K562 (cell line): ENCODE data around the gene ZC3H18. TPM values are rescaled to one million over a fixed set of nuclear protein-coding genes. Genes with fewer than 3 reads are reported as not detected.

Experiments used
- ATAC-seq: fragments of 200-7000 bp; cut with Tn5 transposase; 3 replicates; pipeline ENCODE4 v1.9.1; 2020; ENCODE audit warnings: moderate library complexity
- BruUV-seq: library from RNA; stranded (reverse); fragments of 400-500 nt; replicated peaks from 2 replicates; lab custom pipeline; 2021; lab: Mats Ljungman, UMichigan
- CTCF ChIA-PET: fragments of 300-600 bp; formaldehyde crosslinking; extraction: SDS; loops from one replicate; lab custom pipeline; 2021; ENCODE audit warnings: low intra/inter-chr PET ratio; lab: Yijun Ruan, JAX
- POLR2A ChIA-PET: fragments of 300-600, 350-650 bp; sonication (Branson Sonifier 250); formaldehyde crosslinking; extraction: SDS; loops from one replicate; lab custom pipeline; 2021; ENCODE audit warnings: antibody characterized with exemption, inconsistent platforms; lab: Yijun Ruan, JAX
- DNase-seq, 4 experiments: peaks; one replicate each; pipeline versions ENCODE4 v3.0.0 to v3.0.0-alpha.2; 2011 to 2018; ENCODE audit warnings: low spot score in 3 of 4, mixed read lengths in 3 of 4; ENCODE audit errors: extremely low read depth in 1 of 4
- FAIRE-seq: peaks from 2 replicates; lab custom pipeline; 2011; peaks lifted over from hg19 to GRCh38; lab: Jason Lieb, UNC
- H2AFZ ChIP-seq: 2 replicates; pipeline ENCODE4 v1.6.0; 2011; ENCODE audit warnings: low read depth, low read length, control low read depth, inconsistent platforms
- H3K27ac ChIP-seq: fragments of 200-600 bp; 3 replicates; pipeline ENCODE4 v1.8.0; 2011; ENCODE audit warnings: low read depth, mild to moderate bottlenecking, control low read depth, inconsistent platforms, low read length, moderate library complexity, mixed read lengths; ENCODE audit errors: extremely low read depth
- H3K27me3 ChIP-seq, 2 experiments: fragments of 300-600 bp in 1 of 2; 2 replicates in 1 of 2; 3 replicates in 1 of 2; pipeline versions ENCODE4 v1.6.0 to v1.8.0; 2011; ENCODE audit warnings: inconsistent platforms in 2 of 2, low read length in 2 of 2, mild to moderate bottlenecking in 1 of 2, mixed read lengths in 1 of 2, moderate library complexity in 1 of 2; ENCODE audit not compliant: control insufficient read depth in 2 of 2, insufficient read depth in 2 of 2
- H3K36me3 ChIP-seq: fragments of 300-600 bp; 3 replicates; pipeline ENCODE4 v1.8.0; 2011; ENCODE audit warnings: mild to moderate bottlenecking, low read length, inconsistent platforms; ENCODE audit not compliant: control insufficient read depth, insufficient read depth
- H3K4me1 ChIP-seq, 2 experiments: fragments of 200-600 bp in 1 of 2; replicated peaks in 1 of 2; 2 replicates in 1 of 2; 3 replicates in 1 of 2; pipeline versions ENCODE4 v1.5.1 to v1.8.0; 2011; ENCODE audit warnings: inconsistent platforms in 2 of 2, low read length in 2 of 2, mild to moderate bottlenecking in 1 of 2, mixed read lengths in 1 of 2, moderate library complexity in 1 of 2; ENCODE audit not compliant: control insufficient read depth in 2 of 2, insufficient read depth in 2 of 2
- H3K4me2 ChIP-seq: 2 replicates; pipeline ENCODE4 v1.6.1; 2011; ENCODE audit warnings: low read length, control low read depth, inconsistent platforms, mixed read lengths; ENCODE audit not compliant: insufficient read depth
- H3K4me3 ChIP-seq: fragments of 200-600 bp; sonication (generic), shearing (Covaris generic); 2 replicates; pipeline ENCODE4 v1.5.1; 2016; ENCODE audit warnings: control low read depth, inconsistent platforms
- H3K79me2 ChIP-seq: fragments of 200-600 bp; 3 replicates; pipeline ENCODE4 v1.8.0; 2011; ENCODE audit warnings: low read length, inconsistent platforms; ENCODE audit not compliant: control insufficient read depth, insufficient read depth
- H3K9ac ChIP-seq, 2 experiments: 2 replicates each; pipeline versions ENCODE4 v1.6.0 to v1.6.1; 2011; ENCODE audit warnings: low read depth in 2 of 2, low read length in 2 of 2, control low read depth in 1 of 2, inconsistent platforms in 1 of 2, mild to moderate bottlenecking in 1 of 2, mixed read lengths in 1 of 2; ENCODE audit not compliant: insufficient read depth in 1 of 2
- H3K9me1 ChIP-seq: one replicate; pipeline ENCODE4 v1.6.0; 2011; ENCODE audit warnings: inconsistent platforms, mild to moderate bottlenecking, low read length, moderate library complexity; ENCODE audit not compliant: control insufficient read depth, insufficient read depth
- H3K9me3 ChIP-seq: replicated peaks from 2 replicates; pipeline ENCODE4 v1.5.1; 2011; ENCODE audit warnings: low read depth, low read length, inconsistent platforms; ENCODE audit not compliant: control insufficient read depth, insufficient read depth
- H4K20me1 ChIP-seq: replicated peaks from 2 replicates; pipeline ENCODE4 v1.6.1; 2011; ENCODE audit warnings: low read length, inconsistent platforms, mixed read lengths; ENCODE audit not compliant: control insufficient read depth, insufficient read depth
- CBX1 ChIP-seq: sonication (generic); IDR thresholded peaks from 2 replicates; pipeline ENCODE4 v1.6.1; 2016; ENCODE audit warnings: antibody characterized with exemption, low read depth, mild to moderate bottlenecking
- DNMT1 ChIP-seq: fragments of 450-650 bp; IDR thresholded peaks from 2 replicates; pipeline ENCODE4 v1.6.1; 2016; ENCODE audit warnings: antibody characterized with exemption, mild to moderate bottlenecking
- EGR1 ChIP-seq: fragments of 450-650 bp; conservative IDR thresholded peaks from 2 replicates; pipeline ENCODE4 v1.6.1; 2017; ENCODE audit warnings: mild to moderate bottlenecking
- ELK3 ChIP-seq: fragments of 450-650 bp; formaldehyde crosslinking; IDR thresholded peaks from 2 replicates; pipeline ENCODE4 v1.4.0; 2020; ENCODE audit warnings: mild to moderate bottlenecking
- FOXP1 ChIP-seq: sonication (generic); formaldehyde crosslinking; IDR thresholded peaks from 2 replicates; pipeline ENCODE4 v1.8.0; 2022; ENCODE audit warnings: mild to moderate bottlenecking, missing genetic modification reagents
- MEF2D ChIP-seq: conservative IDR thresholded peaks from 2 replicates; pipeline ENCODE4 v1.6.1; 2016; ENCODE audit warnings: low read depth, missing genetic modification characterization, missing compliant biosample characterization
- MLLT1 ChIP-seq, 2 experiments: fragments of 450-650 bp; IDR thresholded peaks; 2 replicates each; pipeline ENCODE4 v1.6.1; 2016
- MXI1 ChIP-seq: IDR thresholded peaks from 2 replicates; pipeline ENCODE4 v1.6.1; 2011; ENCODE audit warnings: low read depth, mild to moderate bottlenecking, improper control_type of control experiment, low read length
- STAG1 ChIP-seq: sonication (generic); formaldehyde crosslinking; IDR thresholded peaks from 2 replicates; pipeline ENCODE4 v1.5.0; 2020; ENCODE audit warnings: missing genetic modification reagents, borderline replicate concordance
- STAT5A ChIP-seq: IDR thresholded peaks from 2 replicates; pipeline ENCODE4 v1.6.1; 2012; ENCODE audit warnings: low read length, inconsistent platforms, borderline replicate concordance
- STAT5B ChIP-seq: fragments of 250-450 bp; sonication (Bioruptor Pico); IDR thresholded peaks from 2 replicates; pipeline ENCODE4 v1.8.0; 2021; ENCODE audit warnings: mild to moderate bottlenecking, inconsistent platforms
- TCF15 ChIP-seq: fragments of 250-450 bp; sonication (Bioruptor Pico); IDR thresholded peaks from 2 replicates; pipeline ENCODE4 v1.8.0; 2022; ENCODE audit warnings: moderate library complexity, mild to moderate bottlenecking, inconsistent platforms
- TSC22D4 ChIP-seq: fragments of 450-650 bp; IDR thresholded peaks from 2 replicates; pipeline ENCODE4 v1.6.1; 2016; ENCODE audit warnings: missing genetic modification characterization, missing biosample characterization, control low read depth
- VEZF1 ChIP-seq: fragments of 200-800 bp; sonication (Bioruptor generic); IDR thresholded peaks from 2 replicates; pipeline ENCODE4 v1.6.1; 2017; ENCODE audit warnings: missing genetic modification characterization, missing compliant biosample characterization
- ZNF263 ChIP-seq: sonication (generic); formaldehyde crosslinking; IDR thresholded peaks from 2 replicates; pipeline ENCODE4 v1.8.0; 2022; ENCODE audit warnings: mild to moderate bottlenecking, missing genetic modification reagents, borderline replicate concordance
- ZNF324 ChIP-seq: fragments of 250-450 bp; sonication (Bioruptor Pico); IDR thresholded peaks from 2 replicates; pipeline ENCODE4 v1.4.0; 2020; ENCODE audit warnings: mild to moderate bottlenecking
- ZNF589 ChIP-seq: fragments of 200-800 bp; sonication (Bioruptor generic); IDR thresholded peaks from 2 replicates; pipeline ENCODE4 v1.6.1; 2016; ENCODE audit warnings: low read depth, missing genetic modification characterization, missing compliant biosample characterization
- ZNF696 ChIP-seq: fragments of 250-450 bp; sonication (Bioruptor Pico); conservative IDR thresholded peaks from 2 replicates; pipeline ENCODE4 v1.4.0; 2020; ENCODE audit warnings: mild to moderate bottlenecking, moderate library complexity
- WGBS: fragments of 100-300 bp; shearing (Covaris generic); methylation state at CpG from one replicate; pipeline ENCODE4 v1.1.6; 2016; ENCODE audit warnings: low coverage, mixed read lengths; ENCODE audit not compliant: insufficient coverage; ENCODE audit errors: missing lambda C conversion rate; 5-methylcytosine and 5-hydroxymethylcytosine counted together
- in situ Hi-C: fragments of 300-500 bp; cut with MboI; formaldehyde crosslinking; loops from 4 replicates; pipeline ENCODE4 v1.15.0; 2018; ENCODE audit warnings: inconsistent platforms, mixed read lengths
- intact Hi-C: fragments of 100-400 bp; cut with micrococcal nuclease; formaldehyde crosslinking; loops from 2 replicates; pipeline ENCODE4 v1.14.2; 2022
- polyA plus RNA-seq, 8 experiments: library from polyadenylated mRNA; depleted of rRNA in 4 of 8; stranded (reverse) in 5 of 8; unstranded in 3 of 8; fragments of >200 nt; fragmentation: Nextera tagmentation in 2 of 8; fragmentation: Illumina TruSeq in 1 of 8; extraction: Ambion mirVana in 2 of 8; extraction: Trizol in 1 of 8; gene quantifications; 2 replicates each; pipeline versions ENCODE4 v1.2.1 to v1.2.3, GENCODE V29; 2011 to 2014; ENCODE audit warnings: inconsistent platforms in 1 of 8, missing spikeins in 1 of 8
- total RNA-seq, 7 experiments: library from RNA; depleted of rRNA in 6 of 7; stranded (reverse); fragments of >200 nt in 6 of 7; fragmentation: Illumina TruSeq in 2 of 7; extraction: Trizol in 2 of 7; gene quantifications; 2 replicates each; pipeline versions ENCODE4 v1.2.1 to v1.2.3, GENCODE V29; 2011 to 2021; ENCODE audit warnings: low replicate concordance in 1 of 7

Gene ZC3H18
- total and polyA plus RNA-seq, 9 of the 15 experiments (the other 6 are each of a cell fraction or from before 2014, with no cell fraction given) = 1.7 to 88.7 (median 26.9) TPM

- CTCF ChIA-PET = no interaction called here
- peaks cover 0 to 8% of the 10 kb centered on the region in 2 experiments; a peak in 1 of 5 replicates for H3K4me1 ChIP-seq
- H3K9me3 ChIP-seq = no peaks in the 10 kb centered on the region
- no peak for FAIRE-seq
- in situ Hi-C loops (no loop called here), intact Hi-C loops (no loop called here)
- no peak for ATAC-seq
- no peak overlapping the region; the same call in 2 of the 3 replicates for H3K27ac ChIP-seq
- peaks cover 21% of the 10 kb centered on the region for H4K20me1 ChIP-seq
- no peak for TF ChIP-seq DNMT1
- TF ChIP-seq ZNF263 (CRISPR knock-in tag) = peak; percentile 79
- 0 out of 2 replicates have a peak, but pooled peaks have one; percentile 23 for TF ChIP-seq STAG1 (CRISPR knock-in tag)
- no peak for TF ChIP-seq TCF15 (CRISPR knock-in tag)
- no peak for TF ChIP-seq ZNF324 (CRISPR knock-in tag)
- no peak for TF ChIP-seq VEZF1 (CRISPR knock-in tag)
- TF ChIP-seq ZNF589 (CRISPR knock-in tag) = no peak
- no peak for TF ChIP-seq ZNF696 (CRISPR knock-in tag)
- no peak for TF ChIP-seq MEF2D (tag)
- no peak for TF ChIP-seq MLLT1 (IDR thresholded peaks at IDR 0.05)
- no peak for TF ChIP-seq ELK3 (CRISPR knock-in tag)
- no peak for TF ChIP-seq STAT5B
- TF ChIP-seq FOXP1 (CRISPR knock-in tag) = no peak
- no peak for TF ChIP-seq EGR1
- no peak for TF ChIP-seq MXI1
- TF ChIP-seq CBX1 = no peak
- TF ChIP-seq TSC22D4 (tag) = no peak
- no peak for TF ChIP-seq STAT5A
- peak overlapping the region in 1 of 2 experiments; percentile 40; a peak in 1 of 4 replicates for H3K9ac ChIP-seq
- 91% methylated on average over 11 of the region's 11 CpGs for WGBS
- no peaks in the 10 kb centered on the region for H3K9me1 ChIP-seq
- no TSS peak for BruUV-seq
- no peaks in the 10 kb centered on the region for H3K27me3 ChIP-seq
- H3K79me2 ChIP-seq = peaks cover 39% of the 10 kb centered on the region
- no peak overlapping the region for H2AFZ ChIP-seq
- no peak overlapping the region for H3K4me2 ChIP-seq
- no peak for DNase-seq
- H3K36me3 ChIP-seq = peaks cover 89% of the 10 kb centered on the region
- POLR2A ChIA-PET = interaction anchor here (0.6 to 1.2 kb wide), 4 partner anchors 10 to 255 kb away, joined by 3 to 5 read pairs (median 4); partner anchors contain the start of gene ZC3H18
- H3K4me3 ChIP-seq = no peak overlapping the region
Measured at GRCh38 chr16:88589441-88589840, 19.2 kb downstream of the ZC3H18 start.
